HCT116 (cell line): ENCODE data around the gene MYADML2. TPM values are rescaled to one million over a fixed set of nuclear protein-coding genes. Genes with fewer than 3 reads are reported as not detected.

Experiments
- ATAC-seq: fragments of 200-7000 bp; cut with Tn5 transposase; 2 replicates; pipeline ENCODE4 v1.9.1; 2020; ENCODE audit warnings: mild to moderate bottlenecking, moderate library complexity
- BruUV-seq: library from RNA; stranded (reverse); fragments of 400-500 nt; replicated peaks from 2 replicates; lab custom pipeline; 2021; lab: Mats Ljungman, UMichigan
- CTCF ChIA-PET: fragments of 300-600 bp; sonication (Branson Sonifier 250); formaldehyde crosslinking; loops from one replicate; lab custom pipeline; 2021; ENCODE audit warnings: antibody characterized with exemption; lab: Charles Lee
- POLR2A ChIA-PET: fragments of 300-600, 350-600 bp; sonication (Branson Sonifier 250); formaldehyde crosslinking; loops from one replicate; lab custom pipeline; 2021; ENCODE audit warnings: antibody characterized with exemption; lab: Charles Lee
- RAD21 ChIA-PET, 2 experiments: fragments of 300-600 bp; sonication (Branson Sonifier 250); formaldehyde crosslinking; loops; one replicate each; lab custom pipeline; 2023; ENCODE audit warnings: low total read pairs in 2 of 2; ENCODE audit not compliant: uncharacterized antibody in 2 of 2, unreplicated experiment in 2 of 2, low non-redundant PET in 1 of 2; lab: Charles Lee
- DNase-seq: peaks from one replicate; pipeline ENCODE4 v3.0.0-alpha.2; 2010; ENCODE audit warnings: low read depth, low spot score
- H2AFZ ChIP-seq: fragments of 200-600 bp; shearing (Covaris generic), sonication (generic); 2 replicates; pipeline ENCODE4 v1.6.1; 2017; ENCODE audit warnings: low read depth, mixed run types, mixed read lengths, antibody characterized with exemption, low read length; ENCODE audit not compliant: poor library complexity, severe bottlenecking
- H3K27ac ChIP-seq: 2 replicates; pipeline ENCODE4 v1.5.1; 2012; ENCODE audit warnings: low read depth, low read length
- H3K27me3 ChIP-seq: fragments of 200-600 bp; sonication (generic); 2 replicates; pipeline ENCODE4 v1.6.1; 2016; ENCODE audit warnings: mixed run types, low read length, mixed read lengths; ENCODE audit not compliant: insufficient read depth
- H3K36me3 ChIP-seq, 2 experiments: fragments of 200-500 bp in 1 of 2; fragments of 200-600 bp in 1 of 2; sonication (Bioruptor generic) in 1 of 2; sonication (generic) in 1 of 2; 2 replicates each; pipeline versions ENCODE4 v1.5.1 to v1.6.1; 2014 to 2016; ENCODE audit warnings: low read length in 2 of 2, inconsistent platforms in 1 of 2, mixed read lengths in 1 of 2, mixed run types in 1 of 2; ENCODE audit not compliant: insufficient read depth in 2 of 2, control insufficient read depth in 1 of 2
- H3K4me1 ChIP-seq, 2 experiments: fragments of 200-600 bp in 1 of 2; sonication (generic) in 1 of 2; 2 replicates each; pipeline versions ENCODE4 v1.5.1 to v1.6.1; 2012 to 2017; ENCODE audit warnings: low read length in 2 of 2, inconsistent platforms in 1 of 2, mild to moderate bottlenecking in 1 of 2, mixed read lengths in 1 of 2, mixed run types in 1 of 2, moderate library complexity in 1 of 2; ENCODE audit not compliant: insufficient read depth in 2 of 2, control insufficient read depth in 1 of 2
- H3K4me2 ChIP-seq: fragments of 200-600 bp; sonication (generic); 2 replicates; pipeline ENCODE4 v1.6.1; 2017; ENCODE audit warnings: mixed run types, low read length, mixed read lengths
- H3K4me3 ChIP-seq, 2 experiments: fragments of 200-600 bp in 1 of 2; sonication (generic) in 1 of 2; replicated peaks in 1 of 2; 2 replicates each; pipeline ENCODE4 v1.5.1; 2011 to 2016; ENCODE audit warnings: low read length in 2 of 2, control low read depth in 1 of 2, low read depth in 1 of 2, mild to moderate bottlenecking in 1 of 2, mixed read lengths in 1 of 2, mixed run types in 1 of 2
- H3K79me2 ChIP-seq: fragments of 200-600 bp; sonication (generic); 2 replicates; pipeline ENCODE4 v1.6.1; 2017; ENCODE audit warnings: mild to moderate bottlenecking, mixed run types, low read length, moderate library complexity, mixed read lengths; ENCODE audit not compliant: insufficient read depth
- H3K9ac ChIP-seq: fragments of 200-600 bp; sonication (generic); 2 replicates; pipeline ENCODE4 v1.6.1; 2016; ENCODE audit warnings: low read length, mixed read lengths
- H3K9me2 ChIP-seq: fragments of 200-600 bp; sonication (generic), shearing (Covaris generic); 2 replicates; pipeline ENCODE4 v1.6.1; 2017; ENCODE audit warnings: mixed run types, mild to moderate bottlenecking, moderate library complexity; ENCODE audit not compliant: insufficient read depth
- H3K9me3 ChIP-seq, 2 experiments: fragments of 200-500 bp in 1 of 2; fragments of 200-600 bp in 1 of 2; sonication (Bioruptor generic) in 1 of 2; sonication (generic) in 1 of 2; 2 replicates each; pipeline ENCODE4 v1.6.1; 2014 to 2017; ENCODE audit warnings: low read length in 2 of 2, mixed read lengths in 2 of 2, inconsistent platforms in 1 of 2, low read depth in 1 of 2, mild to moderate bottlenecking in 1 of 2, mixed run types in 1 of 2, moderate library complexity in 1 of 2; ENCODE audit not compliant: control insufficient read depth in 1 of 2, insufficient read depth in 1 of 2
- H4K20me1 ChIP-seq: fragments of 200-600 bp; sonication (generic), shearing (Covaris generic); 2 replicates; pipeline ENCODE4 v1.6.1; 2017; ENCODE audit warnings: mixed run types, mild to moderate bottlenecking, moderate library complexity; ENCODE audit not compliant: insufficient read depth
- ATF3 ChIP-seq: IDR thresholded peaks from 2 replicates; pipeline ENCODE4 v1.6.1; 2012
- CTCF ChIP-seq, 3 experiments: fragments of 200-600 bp in 1 of 3; sonication (generic) in 1 of 3; IDR thresholded peaks in 2 of 3; conservative IDR thresholded peaks in 1 of 3; 2 replicates each; pipeline ENCODE4 v1.5.1; 2012 to 2017; ENCODE audit warnings: low read depth in 2 of 3, low read length in 2 of 3, antibody characterized with exemption in 1 of 3, borderline replicate concordance in 1 of 3, control low read depth in 1 of 3, mild to moderate bottlenecking in 1 of 3, mixed read lengths in 1 of 3, mixed run types in 1 of 3, moderate library complexity in 1 of 3; ENCODE audit not compliant: insufficient read depth in 1 of 3
- ELF1 ChIP-seq: IDR thresholded peaks from 2 replicates; pipeline ENCODE4 v1.6.1; 2012; ENCODE audit warnings: low read depth, borderline replicate concordance
- EZH2phosphoT487 ChIP-seq: fragments of 200-600 bp; IDR thresholded peaks from 2 replicates; pipeline ENCODE4 v1.6.1; 2018; ENCODE audit warnings: antibody characterized with exemption, borderline replicate concordance
- FOSL1 ChIP-seq: IDR thresholded peaks from 2 replicates; pipeline ENCODE4 v1.6.1; 2012; ENCODE audit warnings: low read depth
- JUND ChIP-seq: IDR thresholded peaks from 2 replicates; pipeline ENCODE4 v1.6.1; 2012
- POLR2A ChIP-seq: IDR thresholded peaks from 2 replicates; pipeline ENCODE4 v1.7.0; 2011; ENCODE audit warnings: borderline replicate concordance; ENCODE audit not compliant: insufficient read depth, insufficient read length; ENCODE audit errors: extremely low read depth
- POLR2AphosphoS5 ChIP-seq: IDR thresholded peaks from 2 replicates; pipeline ENCODE4 v1.6.1; 2011; ENCODE audit warnings: mild to moderate bottlenecking, low read depth, low read length, moderate library complexity
- RAD21 ChIP-seq: IDR thresholded peaks from 2 replicates; pipeline ENCODE4 v1.6.1; 2012; ENCODE audit warnings: low read depth, mild to moderate bottlenecking
- SIN3A ChIP-seq: IDR thresholded peaks from 2 replicates; pipeline ENCODE4 v1.6.1; 2012; ENCODE audit warnings: low read depth
- SRF ChIP-seq: IDR thresholded peaks from 2 replicates; pipeline ENCODE4 v1.6.1; 2012; ENCODE audit warnings: low read depth
- TCF7L2 ChIP-seq: IDR thresholded peaks from 2 replicates; pipeline ENCODE4 v1.7.0; 2011; ENCODE audit warnings: borderline replicate concordance, inconsistent platforms; ENCODE audit not compliant: insufficient read depth, insufficient read length; ENCODE audit errors: extremely low read depth
- YY1 ChIP-seq: IDR thresholded peaks from 2 replicates; pipeline ENCODE4 v1.6.1; 2011; ENCODE audit warnings: low read length, low read depth, moderate library complexity, mild to moderate bottlenecking; ENCODE audit not compliant: insufficient replicate concordance; ENCODE audit errors: extremely low read depth
- ZFX ChIP-seq: fragments of 450-650 bp; IDR thresholded peaks from 2 replicates; pipeline ENCODE4 v1.6.1; 2017
- intact Hi-C: fragments of 100-400 bp; cut with micrococcal nuclease; formaldehyde crosslinking; loops from 2 replicates; pipeline ENCODE4 v1.10.0; 2022
- total RNA-seq: library from RNA; stranded (reverse); gene quantifications from one replicate; pipeline ENCODE4 v1.2.1, GENCODE V29; 2021; ENCODE audit not compliant: unreplicated experiment
- TF ChIP-seq, protein P1 (sequence below): IDR thresholded peaks from 2 replicates; pipeline ENCODE4 v1.6.1; 2011; ENCODE audit warnings: mild to moderate bottlenecking, low read length, moderate library complexity; ENCODE audit not compliant: insufficient replicate concordance; ENCODE audit errors: extremely low read depth

The MYADML2 gene
- total RNA-seq, 1 experiment from 2014 or later, result not detected

DNA sequence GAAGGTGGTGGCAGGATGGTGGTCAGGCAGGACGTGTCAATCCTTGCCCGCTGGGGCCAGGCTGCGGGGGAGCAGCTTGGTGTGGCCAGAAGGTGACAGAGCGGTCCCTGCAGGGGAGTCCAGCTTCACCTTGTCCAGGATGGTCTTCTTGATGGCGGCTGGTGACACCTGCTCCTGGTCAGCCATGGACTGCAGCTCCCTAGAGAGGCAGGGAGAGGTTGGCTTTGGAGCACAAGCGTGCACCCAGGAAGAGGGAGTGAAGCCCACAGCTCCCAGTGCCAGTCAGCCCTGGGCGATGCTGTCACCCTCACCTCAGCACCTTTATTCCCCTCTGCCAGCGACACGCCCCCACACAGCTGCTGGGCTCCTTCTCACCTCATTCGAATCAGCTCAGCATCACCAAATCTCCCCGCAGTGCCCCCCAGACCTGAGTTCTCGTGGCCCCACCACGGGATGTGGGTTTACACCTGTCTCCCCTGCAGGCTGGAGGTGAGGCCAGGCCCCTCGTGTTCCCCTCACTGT is 13.8 kb downstream of the MYADML2 start:
- no peak for TF ChIP-seq SRF
- no peak for TF ChIP-seq SIN3A
- no peak for TF ChIP-seq TCF7L2
- no peak for TF ChIP-seq EZH2phosphoT487
- TF ChIP-seq ATF3, result no peak
- TF ChIP-seq FOSL1, result no peak
- no peak for TF ChIP-seq ZFX
- TF ChIP-seq RAD21, result no peak
- TF ChIP-seq POLR2AphosphoS5, result peak; percentile 53
- peak; percentile 2 for TF ChIP-seq POLR2A
- TF ChIP-seq CTCF (IDR thresholded peaks at IDR 0.05 in 2 of 3, conservative IDR thresholded peaks at IDR 0.05 in 1 of 3; ENCODE audit: borderline replicate concordance in 1 of 3, insufficient read depth in 1 of 3, low read depth in 2 of 3, low read length in 2 of 3), result no peak
- TF ChIP-seq YY1, result no peak
- TF ChIP-seq JUND, result no peak
- no peak for TF ChIP-seq ELF1
- TF ChIP-seq, protein P1, sequence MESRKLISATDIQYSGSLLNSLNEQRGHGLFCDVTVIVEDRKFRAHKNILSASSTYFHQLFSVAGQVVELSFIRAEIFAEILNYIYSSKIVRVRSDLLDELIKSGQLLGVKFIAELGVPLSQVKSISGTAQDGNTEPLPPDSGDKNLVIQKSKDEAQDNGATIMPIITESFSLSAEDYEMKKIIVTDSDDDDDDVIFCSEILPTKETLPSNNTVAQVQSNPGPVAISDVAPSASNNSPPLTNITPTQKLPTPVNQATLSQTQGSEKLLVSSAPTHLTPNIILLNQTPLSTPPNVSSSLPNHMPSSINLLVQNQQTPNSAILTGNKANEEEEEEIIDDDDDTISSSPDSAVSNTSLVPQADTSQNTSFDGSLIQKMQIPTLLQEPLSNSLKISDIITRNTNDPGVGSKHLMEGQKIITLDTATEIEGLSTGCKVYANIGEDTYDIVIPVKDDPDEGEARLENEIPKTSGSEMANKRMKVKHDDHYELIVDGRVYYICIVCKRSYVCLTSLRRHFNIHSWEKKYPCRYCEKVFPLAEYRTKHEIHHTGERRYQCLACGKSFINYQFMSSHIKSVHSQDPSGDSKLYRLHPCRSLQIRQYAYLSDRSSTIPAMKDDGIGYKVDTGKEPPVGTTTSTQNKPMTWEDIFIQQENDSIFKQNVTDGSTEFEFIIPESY, result no peak
- ATAC-seq, result no peak
- H3K9me3 ChIP-seq, result no peaks in the 10 kb centered on the region
- intact Hi-C loops, result no loop called here
- H3K79me2 ChIP-seq, result peaks cover 21% of the 10 kb centered on the region
- H3K4me2 ChIP-seq, result no peak overlapping the region
- no peaks in the 10 kb centered on the region for H3K27me3 ChIP-seq
- peaks cover 6 to 33% of the 10 kb centered on the region in 2 experiments; a peak in 2 of 4 replicates for H3K36me3 ChIP-seq
- POLR2A ChIA-PET, result no interaction called here
- no peak overlapping the region for H3K4me3 ChIP-seq
- H2AFZ ChIP-seq, result no peak overlapping the region
- no TSS peak for BruUV-seq
- no peak overlapping the region for H3K9ac ChIP-seq
- no peaks in the 10 kb centered on the region for H4K20me1 ChIP-seq
- no peak for DNase-seq
- no peaks in the 10 kb centered on the region for H3K9me2 ChIP-seq
- no peak overlapping the region; the same call in 1 of the 2 replicates for H3K27ac ChIP-seq
- CTCF ChIA-PET, result no interaction called here
- RAD21 ChIA-PET, result no interaction called here
- peaks cover 18 to 69% of the 10 kb centered on the region in 2 experiments; a peak in 3 of 4 replicates for H3K4me1 ChIP-seq
